Endothelial cell of umbilical vein (primary cell): ENCODE data around the gene OTOS. TPM values are rescaled to one million over a fixed set of nuclear protein-coding genes. Genes with fewer than 3 reads are reported as not detected.

Source experiments
- BruUV-seq: library from RNA; stranded (reverse); fragments of 400-500 nt; replicated peaks from 2 replicates; lab custom pipeline; 2021; lab: Mats Ljungman, UMichigan
- CTCF ChIA-PET: fragments of 300-600, 350-600 bp; sonication (Branson Sonifier 250); formaldehyde crosslinking; loops from one replicate; lab custom pipeline; 2021; ENCODE audit warnings: antibody characterized with exemption, inconsistent platforms; lab: Charles Lee
- POLR2A ChIA-PET: fragments of 300-600, 350-600 bp; sonication (Branson Sonifier 250); formaldehyde crosslinking; loops from one replicate; lab custom pipeline; 2021; ENCODE audit warnings: antibody characterized with exemption, inconsistent platforms; lab: Charles Lee
- DNase-seq: peaks from one replicate; pipeline ENCODE4 v3.0.0-alpha.2; 2011; ENCODE audit warnings: low read depth, low spot score
- FAIRE-seq: peaks from 2 replicates; lab custom pipeline; 2011; peaks lifted over from hg19 to GRCh38; lab: Jason Lieb, UNC
- H2AFZ ChIP-seq: 2 replicates; pipeline ENCODE4 v1.6.0; 2012; ENCODE audit warnings: low read depth, low read length, control low read depth, inconsistent platforms
- H3K27ac ChIP-seq: 2 replicates; pipeline ENCODE4 v1.5.1; 2011; ENCODE audit warnings: low read depth, mild to moderate bottlenecking, control low read depth, low read length, moderate library complexity; ENCODE audit not compliant: insufficient read depth
- H3K27me3 ChIP-seq, 2 experiments: 2 replicates each; pipeline versions ENCODE4 v1.6.0 to v1.6.1; 2011; ENCODE audit warnings: low read length in 2 of 2, mixed read lengths in 1 of 2; ENCODE audit not compliant: control insufficient read depth in 2 of 2, insufficient read depth in 2 of 2
- H3K36me3 ChIP-seq, 2 experiments: 2 replicates in 1 of 2; 3 replicates in 1 of 2; pipeline ENCODE4 v1.5.1; 2011; ENCODE audit warnings: low read length in 2 of 2, mild to moderate bottlenecking in 1 of 2, moderate library complexity in 1 of 2; ENCODE audit not compliant: control insufficient read depth in 2 of 2, insufficient read depth in 2 of 2; ENCODE audit errors: extremely low read depth in 1 of 2
- H3K4me1 ChIP-seq: 3 replicates; pipeline ENCODE4 v1.5.1; 2011; ENCODE audit warnings: mild to moderate bottlenecking, low read length; ENCODE audit not compliant: control insufficient read depth, insufficient read depth; ENCODE audit errors: extremely low read depth
- H3K4me2 ChIP-seq: 2 replicates; pipeline ENCODE4 v1.6.1; 2011; ENCODE audit warnings: low read length, control low read depth, mixed read lengths; ENCODE audit not compliant: insufficient read depth
- H3K4me3 ChIP-seq, 3 experiments: fragments of 200-600 bp in 1 of 3; sonication (generic), shearing (Covaris generic) in 1 of 3; replicated peaks in 1 of 3; 2 replicates each; pipeline ENCODE4 v1.5.1; 2011 to 2016; ENCODE audit warnings: control low read depth in 3 of 3, low read length in 3 of 3, mild to moderate bottlenecking in 2 of 3, inconsistent platforms in 1 of 3, low read depth in 1 of 3, moderate library complexity in 1 of 3; ENCODE audit not compliant: insufficient read depth in 1 of 3
- H3K79me2 ChIP-seq: 2 replicates; pipeline ENCODE4 v1.6.0; 2012; ENCODE audit warnings: low read length, inconsistent platforms; ENCODE audit not compliant: control insufficient read depth, insufficient read depth
- H3K9ac ChIP-seq: replicated peaks from 2 replicates; pipeline ENCODE3; 2011; ENCODE audit warnings: low read length, control low read depth; ENCODE audit not compliant: insufficient read depth; ENCODE audit errors: extremely low read depth
- H3K9me1 ChIP-seq: replicated peaks from 3 replicates; pipeline ENCODE4 v1.6.0; 2011; ENCODE audit warnings: mild to moderate bottlenecking, low read length; ENCODE audit not compliant: control insufficient read depth, insufficient read depth; ENCODE audit errors: extremely low read depth
- H3K9me3 ChIP-seq: replicated peaks from 2 replicates; pipeline ENCODE4 v1.5.1; 2012; ENCODE audit warnings: low read length, inconsistent platforms; ENCODE audit not compliant: control insufficient read depth, insufficient read depth
- H4K20me1 ChIP-seq: replicated peaks from 2 replicates; pipeline ENCODE3; 2011; ENCODE audit warnings: mild to moderate bottlenecking, low read length; ENCODE audit not compliant: control insufficient read depth, insufficient read depth; ENCODE audit errors: extremely low read depth
- EZH2 ChIP-seq: IDR thresholded peaks from 2 replicates; pipeline ENCODE4 v1.6.1; 2012; ENCODE audit warnings: borderline replicate concordance, low read depth, mild to moderate bottlenecking, moderate library complexity, low read length, inconsistent platforms; ENCODE audit not compliant: severe bottlenecking
- FOS ChIP-seq: IDR thresholded peaks from 2 replicates; pipeline ENCODE4 v1.6.1; 2011; ENCODE audit warnings: mild to moderate bottlenecking, low read length, moderate library complexity, borderline replicate concordance; ENCODE audit not compliant: insufficient read depth
- GATA2 ChIP-seq: IDR thresholded peaks from 2 replicates; pipeline ENCODE4 v1.7.0; 2011; ENCODE audit warnings: low read depth, mild to moderate bottlenecking, moderate library complexity, mixed read lengths, low read length; ENCODE audit not compliant: insufficient read length, insufficient read depth
- JUN ChIP-seq: IDR thresholded peaks from 2 replicates; pipeline ENCODE4 v1.6.1; 2011; ENCODE audit warnings: borderline replicate concordance, low read depth; ENCODE audit not compliant: insufficient read length, insufficient read depth
- MYC ChIP-seq: IDR thresholded peaks from one replicate; pipeline ENCODE4 v1.6.1; 2011; ENCODE audit warnings: mild to moderate bottlenecking, low read depth, low read length
- POLR2A ChIP-seq: IDR thresholded peaks from 2 replicates; pipeline ENCODE4 v1.6.1; 2012; ENCODE audit warnings: low read depth, mild to moderate bottlenecking, control low read depth, low read length
- POLR2AphosphoS5 ChIP-seq: IDR thresholded peaks from 2 replicates; pipeline ENCODE4 v1.6.1; 2012; ENCODE audit warnings: low read depth, mild to moderate bottlenecking, control low read depth, low read length, moderate library complexity; ENCODE audit not compliant: insufficient read depth
- dilution Hi-C: fragments of 300-500 bp; cut with MboI; formaldehyde crosslinking; loops from one replicate; pipeline ENCODE4 v1.15.0; 2019; ENCODE audit warnings: low sequenced_read_pairs; ENCODE audit not compliant: extremely low pct_ligation_motif_present
- intact Hi-C: fragments of 100-400 bp; cut with micrococcal nuclease; formaldehyde crosslinking; loops from one replicate; pipeline ENCODE4 v1.10.0; 2022
- polyA plus RNA-seq, 4 experiments: library from polyadenylated mRNA; depleted of rRNA in 3 of 4; stranded (reverse) in 3 of 4; unstranded in 1 of 4; fragments of >200 nt; gene quantifications; 2 replicates each; pipeline versions ENCODE4 v1.2.1 to v1.2.3, GENCODE V29; 2011 to 2012; ENCODE audit warnings: missing spikeins in 1 of 4
- total RNA-seq: library from RNA; stranded (reverse); gene quantifications from 2 replicates; pipeline ENCODE4 v1.2.3, GENCODE V29; 2021
- TF ChIP-seq, protein P1 (sequence below): IDR thresholded peaks from 2 replicates; pipeline ENCODE4 v1.6.1; 2011; ENCODE audit not compliant: insufficient read depth, insufficient read length
- TF ChIP-seq, protein P2 (sequence below), 2 donors: IDR thresholded peaks; 1 replicate in 1 of 2; 2 replicates in 1 of 2; pipeline ENCODE4 v1.5.1; 2011; ENCODE audit warnings: low read length in 2 of 2, mild to moderate bottlenecking in 2 of 2, moderate library complexity in 2 of 2, control low read depth in 1 of 2, inconsistent platforms in 1 of 2, low read depth in 1 of 2; ENCODE audit not compliant: insufficient read depth in 1 of 2; ENCODE audit errors: extremely low read depth in 1 of 2

The OTOS gene
- total and polyA plus RNA-seq, 2 donors (not counting 3 experiments of a cell fraction or from before 2014, with no cell fraction given) = not detected

- H4K20me1 ChIP-seq = no peaks in the 10 kb centered on the region
- H3K9me1 ChIP-seq = no peaks in the 10 kb centered on the region
- peaks cover 0 to under 1% of the 10 kb centered on the region in 2 experiments for H3K27me3 ChIP-seq
- H2AFZ ChIP-seq = no peak overlapping the region
- dilution Hi-C loops = no loop called here
- H3K4me1 ChIP-seq = no peaks in the 10 kb centered on the region
- DNase-seq (no peak), FAIRE-seq (no peak)
- no peaks in the 10 kb centered on the region for H3K79me2 ChIP-seq
- H3K36me3 ChIP-seq = no peaks in the 10 kb centered on the region
- H3K4me2 ChIP-seq = no peak overlapping the region
- H3K9ac ChIP-seq = no peak overlapping the region
- TF ChIP-seq POLR2AphosphoS5 (no peak), GATA2 (no peak), EZH2 (no peak), MYC (no peak), POLR2A (no peak), FOS (no peak)
- TF ChIP-seq, protein P1, sequence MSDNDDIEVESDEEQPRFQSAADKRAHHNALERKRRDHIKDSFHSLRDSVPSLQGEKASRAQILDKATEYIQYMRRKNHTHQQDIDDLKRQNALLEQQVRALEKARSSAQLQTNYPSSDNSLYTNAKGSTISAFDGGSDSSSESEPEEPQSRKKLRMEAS = no peak
- POLR2A ChIA-PET = no interaction called here
- CTCF ChIA-PET = no interaction called here
- no peaks in the 10 kb centered on the region for H3K9me3 ChIP-seq
- H3K4me3 ChIP-seq = no peak overlapping the region
- no peak overlapping the region for H3K27ac ChIP-seq
- BruUV-seq = no TSS peak
- intact Hi-C loops = no loop called here
Observed at GRCh38 chr2:240103136-240103535, 37.3 kb downstream of the OTOS start.

GRCh38 chr2:240098349-240098748 lies 42.1 kb downstream of the OTOS start:
- no peak overlapping the region for H3K4me3 ChIP-seq
- H3K9ac ChIP-seq = no peak overlapping the region
- BruUV-seq = no TSS peak
- POLR2A ChIA-PET = no interaction called here
- CTCF ChIA-PET = no interaction called here
- peaks cover 12 to 33% of the 10 kb centered on the region in 2 experiments for H3K27me3 ChIP-seq
- no peaks in the 10 kb centered on the region for H4K20me1 ChIP-seq
- DNase-seq (no peak), FAIRE-seq (no peak)
- TF ChIP-seq MYC (no peak), POLR2AphosphoS5 (no peak), EZH2 (no peak), POLR2A (no peak), GATA2 (no peak), JUN (no peak), FOS (no peak)
- TF ChIP-seq, protein P2, sequence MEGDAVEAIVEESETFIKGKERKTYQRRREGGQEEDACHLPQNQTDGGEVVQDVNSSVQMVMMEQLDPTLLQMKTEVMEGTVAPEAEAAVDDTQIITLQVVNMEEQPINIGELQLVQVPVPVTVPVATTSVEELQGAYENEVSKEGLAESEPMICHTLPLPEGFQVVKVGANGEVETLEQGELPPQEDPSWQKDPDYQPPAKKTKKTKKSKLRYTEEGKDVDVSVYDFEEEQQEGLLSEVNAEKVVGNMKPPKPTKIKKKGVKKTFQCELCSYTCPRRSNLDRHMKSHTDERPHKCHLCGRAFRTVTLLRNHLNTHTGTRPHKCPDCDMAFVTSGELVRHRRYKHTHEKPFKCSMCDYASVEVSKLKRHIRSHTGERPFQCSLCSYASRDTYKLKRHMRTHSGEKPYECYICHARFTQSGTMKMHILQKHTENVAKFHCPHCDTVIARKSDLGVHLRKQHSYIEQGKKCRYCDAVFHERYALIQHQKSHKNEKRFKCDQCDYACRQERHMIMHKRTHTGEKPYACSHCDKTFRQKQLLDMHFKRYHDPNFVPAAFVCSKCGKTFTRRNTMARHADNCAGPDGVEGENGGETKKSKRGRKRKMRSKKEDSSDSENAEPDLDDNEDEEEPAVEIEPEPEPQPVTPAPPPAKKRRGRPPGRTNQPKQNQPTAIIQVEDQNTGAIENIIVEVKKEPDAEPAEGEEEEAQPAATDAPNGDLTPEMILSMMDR (IDR thresholded peaks at IDR 0.05; ENCODE audit: extremely low read depth in 1 of 2, insufficient read depth in 1 of 2, low read depth in 1 of 2, low read length in 2 of 2) = no peak
- TF ChIP-seq, protein P1 = no peak
- intact Hi-C loops (no loop called here), dilution Hi-C loops (no loop called here)
- no peak overlapping the region for H3K27ac ChIP-seq
- no peaks in the 10 kb centered on the region for H3K9me1 ChIP-seq
- no peak overlapping the region for H3K4me2 ChIP-seq
- no peaks in the 10 kb centered on the region for H3K9me3 ChIP-seq
- H3K4me1 ChIP-seq = no peaks in the 10 kb centered on the region
- H3K36me3 ChIP-seq = no peaks in the 10 kb centered on the region
- H2AFZ ChIP-seq = no peak overlapping the region
- no peaks in the 10 kb centered on the region for H3K79me2 ChIP-seq
